Activated CD8-positive, alpha-beta memory T cell treated with anti-CD3 and anti-CD28 coated beads for 48 hours (primary cell): ENCODE measurements around the gene TNRC6C.
A peak's percentile ranks its signal among the peaks of the same experiment; 100 is the strongest.
"Not testable (repeated sequence)": the region's sequence is repeated elsewhere in the genome, so short reads cannot be mapped to it uniquely, and the experiment has no call there.

Experiments
- DNase-seq, 3 experiments: peaks; one replicate each; pipeline ENCODE4 v3.0.0-alpha.2; 2020; ENCODE audit warnings: low read depth in 2 of 3, low spot score in 2 of 3

The TNRC6C gene

GRCh38 chr17:78108726-78109488, 150.4 kb downstream of the TNRC6C start:
- no peak for DNase-seq

GRCh38 chr17:78109489-78109761, 150.9 kb downstream of the TNRC6C start:
- DNase-seq: no peak

GRCh38 chr17:78110363-78111015, 152.0 kb downstream of the TNRC6C start:
- DNase-seq: no peak

- no peak for DNase-seq
Measured at GRCh38 chr17:78111016-78111726, 152.7 kb downstream of the TNRC6C start.

GRCh38 chr17:78111727-78112517, 153.4 kb downstream of the TNRC6C start:
- no peak for DNase-seq

- DNase-seq: peak in 2 of 3 experiments; percentile 87 to 96
Measured at GRCh38 chr17:78112518-78113471, 154.3 kb downstream of the TNRC6C start.

GRCh38 chr17:78113804-78114785, 155.6 kb downstream of the TNRC6C start:
- no peak for DNase-seq

- DNase-seq: no peak
Measured at GRCh38 chr17:78114831-78115723, 156.6 kb downstream of the TNRC6C start.

GRCh38 chr17:78115803-78116202, 157.3 kb downstream of the TNRC6C start:
- not testable (repeated sequence) for DNase-seq

GRCh38 chr17:78116411-78116810, 157.9 kb downstream of the TNRC6C start:
- DNase-seq: no peak

GRCh38 chr17:78117027-78117981, 158.8 kb downstream of the TNRC6C start:
- DNase-seq: no peak

GRCh38 chr17:78118801-78119241, 160.3 kb downstream of the TNRC6C start:
- no peak for DNase-seq

GRCh38 chr17:78120537-78120936, 162.0 kb downstream of the TNRC6C start:
- no peak for DNase-seq

GRCh38 chr17:78120971-78121800, 162.7 kb downstream of the TNRC6C start:
- no peak for DNase-seq

- no peak for DNase-seq
Measured at GRCh38 chr17:78121801-78122215, 163.3 kb downstream of the TNRC6C start.
